Thymus (tissue), 11 donors: ENCODE results near the gene CA10. TPM values are rescaled to one million over a fixed set of nuclear protein-coding genes. Genes with fewer than 3 reads are reported as not detected.

ENCODE experiments used
- DNase-seq, 9 donors: peaks; one replicate each; pipeline ENCODE4 v3.0.0-alpha.2; 2013; ENCODE audit warnings: low spot score in 9 of 9, low read depth in 6 of 9, missing footprints in 1 of 9
- H3K27ac ChIP-seq, 2 donors: one replicate each; pipeline ENCODE4 v1.5.1; 2013; ENCODE audit warnings: control low read depth in 1 of 2, low read depth in 1 of 2, low read length in 1 of 2, mild to moderate bottlenecking in 1 of 2, moderate library complexity in 1 of 2
- H3K27me3 ChIP-seq, 2 donors: one replicate each; pipeline ENCODE4 v1.5.1; 2013; ENCODE audit warnings: low read length in 1 of 2; ENCODE audit not compliant: control insufficient read depth in 2 of 2, insufficient read depth in 1 of 2
- H3K36me3 ChIP-seq, 2 donors: one replicate each; pipeline ENCODE4 v1.5.1; 2013; ENCODE audit warnings: low read length in 1 of 2, mild to moderate bottlenecking in 1 of 2, moderate library complexity in 1 of 2; ENCODE audit not compliant: control insufficient read depth in 2 of 2, insufficient read depth in 2 of 2
- H3K4me1 ChIP-seq, 2 donors: one replicate each; pipeline ENCODE4 v1.5.1; 2013; ENCODE audit warnings: low read length in 2 of 2; ENCODE audit not compliant: control insufficient read depth in 2 of 2, insufficient read depth in 2 of 2
- H3K4me3 ChIP-seq, 2 donors: one replicate each; pipeline ENCODE4 v1.5.1; 2013; ENCODE audit warnings: low read length in 2 of 2, control low read depth in 1 of 2, mild to moderate bottlenecking in 1 of 2
- H3K9me3 ChIP-seq, 2 donors: one replicate each; pipeline ENCODE4 v1.5.1; 2013; ENCODE audit warnings: low read length in 1 of 2, mild to moderate bottlenecking in 1 of 2; ENCODE audit not compliant: control insufficient read depth in 2 of 2, insufficient read depth in 1 of 2
- WGBS: extraction: QIAGEN DNeasy Blood & Tissue Kit; methylation state at CpG from one replicate; pipeline ENCODE4 v1.1.7; 2013; 5-methylcytosine and 5-hydroxymethylcytosine counted together
- polyA plus RNA-seq: library from polyadenylated mRNA; stranded (reverse); fragments of 200-250 nt; gene quantifications from one replicate; pipeline ENCODE4 v1.2.3, GENCODE V29; 2013
- total RNA-seq: library from RNA; stranded (reverse); fragments of 120-200 nt; gene quantifications from one replicate; pipeline ENCODE4 v1.2.4, GENCODE V29; 2013
- donor health status: healthy.

Gene CA10
- total and polyA plus RNA-seq, 2 donors: 0.25 to 0.61 TPM

GRCh38 chr17:51933647-51934046 is 224.9 kb downstream of the CA10 start:
- no peak for DNase-seq

GRCh38 chr17:51926448-51926847 is 232.1 kb downstream of the CA10 start:
- no peaks in the 10 kb centered on the region for H3K27me3 ChIP-seq
- no peaks in the 10 kb centered on the region for H3K9me3 ChIP-seq

More at GRCh38 chr17:51933647-51934046, 224.9 kb downstream of the CA10 start:
- WGBS: 96% methylated on average over 7 of the region's 7 CpGs
- H3K4me3 ChIP-seq: no peak overlapping the region
- H3K27ac ChIP-seq: no peak overlapping the region
- no peaks in the 10 kb centered on the region for H3K4me1 ChIP-seq
- no peaks in the 10 kb centered on the region for H3K27me3 ChIP-seq
- no peaks in the 10 kb centered on the region for H3K9me3 ChIP-seq
- no peaks in the 10 kb centered on the region for H3K36me3 ChIP-seq

DNA sequence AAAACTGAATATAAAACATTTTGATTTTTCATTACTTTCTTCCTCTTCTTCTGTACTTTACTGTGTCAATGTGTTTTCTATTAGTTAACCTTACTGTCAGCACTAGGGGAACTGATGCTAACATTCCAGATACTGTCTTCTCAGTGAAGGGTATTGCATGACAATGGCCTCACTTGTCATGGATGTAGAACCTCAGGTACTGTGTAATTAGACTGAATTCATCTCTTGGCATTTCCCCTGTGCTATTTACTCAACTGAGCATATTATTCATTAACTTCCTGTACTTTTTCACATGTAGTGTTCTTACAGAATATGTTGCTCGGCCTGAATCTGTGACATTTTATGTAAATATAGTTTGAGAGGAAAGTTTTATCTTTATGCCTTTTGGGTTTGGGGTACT is 237.0 kb downstream of the CA10 start:
- WGBS: 96% methylated on average over 1 of the region's 1 CpG

More at GRCh38 chr17:51926448-51926847, 232.1 kb downstream of the CA10 start:
- Histone ChIP-seq H3K4me1 (no peaks in the 10 kb centered on the region), H3K36me3 (no peaks in the 10 kb centered on the region), H3K27ac (no peak overlapping the region), H3K4me3 (no peak overlapping the region)
- no peak for DNase-seq
- 92% methylated on average over 4 of the region's 4 CpGs for WGBS

GRCh38 chr17:51914577-51914976 is 243.9 kb downstream of the CA10 start:
- Histone ChIP-seq H3K36me3 (no peaks in the 10 kb centered on the region), H3K27ac (no peak overlapping the region), H3K9me3 (no peaks in the 10 kb centered on the region), H3K4me3 (no peak overlapping the region), H3K4me1 (no peaks in the 10 kb centered on the region), H3K27me3 (no peaks in the 10 kb centered on the region)
- DNase-seq: no peak

More for the DNA sequence above, 237.0 kb downstream of the CA10 start:
- Histone ChIP-seq H3K9me3 (no peaks in the 10 kb centered on the region), H3K27ac (no peak overlapping the region), H3K36me3 (no peaks in the 10 kb centered on the region), H3K27me3 (no peaks in the 10 kb centered on the region), H3K4me3 (no peak overlapping the region), H3K4me1 (no peaks in the 10 kb centered on the region)
- DNase-seq: no peak

- WGBS: 83% methylated on average over 4 of the region's 4 CpGs
- DNase-seq: no peak
- H3K4me1 ChIP-seq: no peaks in the 10 kb centered on the region
- H3K36me3 ChIP-seq: no peaks in the 10 kb centered on the region
- H3K9me3 ChIP-seq: no peaks in the 10 kb centered on the region
- no peaks in the 10 kb centered on the region for H3K27me3 ChIP-seq
- no peak overlapping the region for H3K27ac ChIP-seq
- no peak overlapping the region for H3K4me3 ChIP-seq
Measured at GRCh38 chr17:51913491-51914205, 244.9 kb downstream of the CA10 start.

- Histone ChIP-seq H3K9me3 (no peaks in the 10 kb centered on the region), H3K36me3 (no peaks in the 10 kb centered on the region), H3K4me3 (no peak overlapping the region), H3K27ac (no peak overlapping the region), H3K27me3 (no peaks in the 10 kb centered on the region), H3K4me1 (no peaks in the 10 kb centered on the region)
- no peak for DNase-seq
- WGBS: 20% methylated on average over 2 of the region's 2 CpGs
Measured at GRCh38 chr17:51912939-51913338, 245.6 kb downstream of the CA10 start.

DNA sequence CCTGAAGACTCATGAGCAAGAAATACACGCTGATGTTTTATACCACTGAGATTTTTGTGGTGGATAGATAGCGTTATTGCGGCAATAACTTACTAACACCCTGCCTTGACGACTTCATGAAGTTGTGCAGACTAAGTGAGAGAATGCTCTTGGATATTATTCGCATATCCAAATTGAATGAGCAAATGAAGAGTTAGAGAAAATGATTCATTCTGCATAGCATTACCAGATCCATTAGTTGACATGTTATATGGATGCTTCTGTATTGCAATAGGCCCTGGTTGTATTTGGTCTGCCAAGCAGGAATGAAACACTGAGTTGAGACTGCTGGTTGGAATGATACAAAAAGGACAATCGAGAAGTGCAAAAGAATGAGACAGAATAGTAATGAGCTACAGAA is 247.3 kb downstream of the CA10 start:
- DNase-seq: no peak
- WGBS: 95% methylated on average over 6 of the region's 6 CpGs
- no peaks in the 10 kb centered on the region for H3K4me1 ChIP-seq
- no peaks in the 10 kb centered on the region for H3K36me3 ChIP-seq
- H3K9me3 ChIP-seq: no peaks in the 10 kb centered on the region
- no peak overlapping the region for H3K4me3 ChIP-seq
- no peaks in the 10 kb centered on the region for H3K27me3 ChIP-seq
- no peak overlapping the region for H3K27ac ChIP-seq

- no peaks in the 10 kb centered on the region for H3K27me3 ChIP-seq
- DNase-seq: no peak
- no peaks in the 10 kb centered on the region for H3K36me3 ChIP-seq
- 61% methylated on average over 3 of the region's 3 CpGs for WGBS
- H3K4me3 ChIP-seq: no peak overlapping the region
- no peaks in the 10 kb centered on the region for H3K9me3 ChIP-seq
- H3K27ac ChIP-seq: no peak overlapping the region
- no peaks in the 10 kb centered on the region for H3K4me1 ChIP-seq
Measured at GRCh38 chr17:51909971-51910370, 248.5 kb downstream of the CA10 start.

GRCh38 chr17:51908841-51909537 is 249.5 kb downstream of the CA10 start:
- H3K36me3 ChIP-seq: no peaks in the 10 kb centered on the region
- DNase-seq: no peak
- no peaks in the 10 kb centered on the region for H3K9me3 ChIP-seq
- no peaks in the 10 kb centered on the region for H3K27me3 ChIP-seq
- no peaks in the 10 kb centered on the region for H3K4me1 ChIP-seq
- H3K4me3 ChIP-seq: no peak overlapping the region
- 85% methylated on average over 7 of the region's 7 CpGs for WGBS
- no peak overlapping the region for H3K27ac ChIP-seq
